NCI-H187 treated with DMSO at 0.1 percent for 48 hours (cell line): ENCODE data around the gene LMTK2.
A peak's percentile ranks its signal among the peaks of the same experiment; 100 is the strongest.

Experiments used
- DNase-seq: peaks from one replicate; lab custom pipeline; 2025; lab: John Stamatoyannopoulos, UW

The LMTK2 gene

DNA sequence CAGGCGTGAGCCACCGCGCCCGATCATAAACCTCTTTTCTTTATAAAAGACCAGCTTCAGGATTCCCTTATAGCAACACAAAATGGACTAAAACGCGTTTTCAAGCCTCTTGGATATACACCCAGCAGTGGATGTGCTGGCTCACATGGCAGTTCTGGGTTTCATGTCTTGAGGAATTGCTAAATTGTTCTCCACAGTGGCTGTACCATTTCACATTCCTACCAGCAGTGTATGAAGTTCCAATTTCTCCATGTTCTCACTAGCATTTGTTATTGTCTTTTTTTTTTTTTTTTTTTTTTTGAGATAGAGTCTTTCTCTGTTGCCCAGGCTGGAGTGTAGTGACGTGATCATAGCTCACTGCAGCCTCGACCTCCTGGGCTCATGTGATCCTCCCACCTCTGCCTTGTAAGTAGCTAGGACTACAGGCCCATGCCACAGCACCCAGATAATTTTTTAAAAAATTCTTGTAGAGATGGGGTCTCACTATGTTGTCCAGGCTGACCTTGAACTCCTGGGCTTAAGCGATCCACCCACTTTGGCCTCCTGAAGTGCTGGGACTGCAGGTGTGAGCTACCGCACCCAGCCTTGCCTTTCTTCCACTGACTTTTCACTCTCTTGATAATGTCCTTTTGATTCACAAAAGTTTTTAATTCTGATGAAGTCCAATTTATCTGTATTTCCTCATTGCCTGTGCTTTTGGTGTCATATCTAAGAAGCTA lies 127.9 kb downstream of the LMTK2 start:
- no peak for DNase-seq

GRCh38 chr7:98235901-98236300 lies 129.2 kb downstream of the LMTK2 start:
- no peak for DNase-seq

DNA sequence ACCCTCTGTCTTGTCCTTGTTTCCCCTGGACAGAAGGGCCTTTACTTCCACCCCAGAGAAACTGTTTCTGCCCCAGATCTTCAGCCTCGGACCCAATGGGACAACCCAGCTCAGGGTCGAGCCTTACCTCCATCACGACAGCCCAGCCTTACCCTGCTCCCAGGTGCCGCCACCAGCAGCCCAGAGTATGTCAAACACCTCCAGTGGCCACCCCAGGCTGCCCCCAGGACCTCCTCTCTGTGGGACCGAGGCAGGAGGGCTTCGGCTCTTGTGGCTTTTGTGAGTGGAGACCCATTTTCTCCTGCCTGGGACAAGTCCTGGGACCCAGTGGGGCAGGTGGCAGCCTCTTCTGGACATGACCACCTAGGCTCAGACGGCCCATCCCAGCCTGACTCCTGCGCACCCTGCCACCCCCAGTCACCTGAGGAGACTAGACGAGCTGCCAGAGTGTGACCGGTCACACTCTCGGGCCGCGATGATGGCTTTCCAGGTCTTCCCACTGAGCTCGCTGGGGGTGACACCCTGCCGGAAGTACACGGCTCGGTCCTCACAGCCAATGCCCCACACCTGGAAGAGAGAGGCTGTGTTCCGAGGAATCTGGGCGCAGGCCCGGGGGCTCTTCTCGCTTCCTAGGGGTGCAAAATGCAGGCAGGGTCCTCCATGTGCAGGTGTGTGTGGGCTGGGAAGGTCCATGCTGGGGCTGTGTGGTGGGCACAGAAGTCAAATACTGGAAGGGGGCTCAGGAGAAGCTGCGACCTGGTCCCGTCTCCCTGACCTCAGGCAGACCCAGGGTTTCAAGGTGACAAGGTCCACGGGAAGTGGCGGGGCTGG lies 129.9 kb downstream of the LMTK2 start:
- DNase-seq, result no peak

DNA sequence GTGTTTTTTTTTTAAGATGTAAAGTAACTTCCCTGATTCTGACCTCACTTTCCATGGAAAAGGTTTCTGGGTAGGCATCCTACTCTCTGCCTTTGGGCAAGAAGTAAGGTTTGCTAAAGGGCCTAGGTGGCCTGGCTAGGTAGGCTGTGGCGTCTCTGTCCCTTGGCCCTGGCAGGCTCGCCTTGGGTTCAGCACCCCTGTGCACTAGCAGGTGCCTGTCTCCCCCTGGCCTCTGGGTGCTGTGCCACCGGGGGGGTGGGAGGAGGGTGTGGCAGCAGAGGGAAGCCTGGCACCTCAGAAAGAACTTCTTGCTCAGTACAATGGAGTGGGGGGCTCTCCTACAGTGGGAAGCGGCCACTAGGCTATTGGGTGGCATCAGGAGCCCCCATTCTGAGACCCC lies 131.4 kb downstream of the LMTK2 start:
- DNase-seq, result no peak

DNA sequence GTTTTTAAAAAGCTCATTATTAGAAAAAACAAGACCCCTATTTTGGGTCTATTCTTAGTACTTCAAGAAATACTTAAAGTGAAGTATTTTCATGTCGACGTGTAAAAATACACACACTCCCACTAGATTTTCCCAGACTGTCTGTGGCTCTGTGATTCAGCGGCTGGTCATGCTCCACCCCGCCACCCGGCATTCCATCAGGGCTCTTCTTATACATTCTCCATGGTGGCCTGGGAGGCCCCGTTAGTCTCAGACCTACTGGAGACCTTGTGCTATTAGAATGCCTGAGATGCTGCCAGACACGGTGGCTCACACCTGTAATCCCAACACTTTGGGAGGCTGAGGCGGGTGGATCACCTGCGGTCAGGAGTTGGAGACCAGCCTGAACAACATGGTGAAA lies 132.3 kb downstream of the LMTK2 start:
- DNase-seq, result no peak

GRCh38 chr7:98240961-98241673 lies 134.5 kb downstream of the LMTK2 start:
- no peak for DNase-seq

GRCh38 chr7:98241674-98242241 lies 135.1 kb downstream of the LMTK2 start:
- DNase-seq, result no peak

GRCh38 chr7:98242342-98242741 lies 135.7 kb downstream of the LMTK2 start:
- DNase-seq, result no peak

DNA sequence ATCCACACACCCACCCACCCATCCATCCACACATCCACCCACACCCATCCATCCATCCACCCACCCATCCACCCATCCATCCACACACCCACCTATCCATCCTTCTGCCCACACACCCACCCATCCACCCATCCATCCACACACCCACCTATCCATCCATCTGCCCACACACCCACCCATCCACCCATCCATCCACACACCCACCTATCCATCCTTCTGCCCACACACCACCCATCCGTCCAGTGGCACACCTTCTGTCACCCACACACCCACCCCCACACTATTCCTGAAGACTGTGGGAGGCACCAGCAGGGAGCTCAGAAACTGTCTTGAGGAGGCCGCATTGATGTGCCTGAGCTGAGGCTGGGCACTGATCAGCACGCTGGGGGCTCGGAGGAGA lies 136.3 kb downstream of the LMTK2 start:
- DNase-seq, result no peak

GRCh38 chr7:98244871-98245270 lies 138.2 kb downstream of the LMTK2 start:
- no peak for DNase-seq

- no peak for DNase-seq
Measured at GRCh38 chr7:98248156-98248555, 141.5 kb downstream of the LMTK2 start.

DNA sequence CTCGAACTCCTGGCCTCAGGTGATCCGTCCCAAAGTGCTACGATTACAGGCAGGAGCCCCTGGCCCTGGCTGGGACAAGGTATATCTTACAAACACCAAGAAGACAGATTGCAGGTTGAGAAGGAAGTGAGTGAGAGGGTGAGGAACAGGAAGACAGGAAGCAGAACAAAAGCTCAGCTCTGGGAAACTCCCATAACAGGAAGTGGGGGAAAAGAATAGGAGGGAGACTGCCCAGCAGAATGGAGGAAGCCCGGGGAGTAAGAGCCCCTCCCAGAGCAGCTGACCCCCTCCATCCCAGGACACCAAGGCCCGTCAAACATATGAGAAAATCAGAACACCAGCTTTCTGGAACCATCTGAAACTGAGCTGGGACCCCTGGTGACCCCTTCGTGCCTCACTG lies 142.4 kb downstream of the LMTK2 start:
- DNase-seq, result no peak

DNA sequence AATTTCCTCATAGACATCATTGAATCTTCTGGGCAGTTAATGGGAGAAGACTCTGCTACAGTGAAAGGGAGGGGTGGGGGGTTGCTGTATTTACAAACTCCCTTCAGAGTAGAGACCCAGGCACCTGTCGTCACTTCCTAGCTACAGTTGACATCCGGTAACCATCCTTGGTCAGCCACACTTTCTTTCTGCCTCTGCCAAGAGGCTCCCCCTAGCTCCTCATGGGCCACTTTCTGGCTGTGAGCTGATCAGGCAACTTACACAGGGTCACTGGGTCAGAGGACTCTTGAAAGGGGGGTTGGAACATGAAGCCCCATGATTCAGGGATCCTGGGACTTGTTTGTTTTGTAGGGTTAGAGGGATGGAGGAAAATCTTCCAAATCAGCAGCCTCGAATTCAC lies 144.1 kb downstream of the LMTK2 start:
- DNase-seq, result no peak

GRCh38 chr7:98251231-98251600 lies 144.6 kb downstream of the LMTK2 start:
- DNase-seq, result no peak

GRCh38 chr7:98251601-98252424 lies 145.2 kb downstream of the LMTK2 start, which contains the start of gene TECPR1:
Gene TECPR1 (minus strand): TSS chr7:98252232. CDS start chr7:98246146, 6,086 bp downstream.
- peak; percentile 45 for DNase-seq

DNA sequence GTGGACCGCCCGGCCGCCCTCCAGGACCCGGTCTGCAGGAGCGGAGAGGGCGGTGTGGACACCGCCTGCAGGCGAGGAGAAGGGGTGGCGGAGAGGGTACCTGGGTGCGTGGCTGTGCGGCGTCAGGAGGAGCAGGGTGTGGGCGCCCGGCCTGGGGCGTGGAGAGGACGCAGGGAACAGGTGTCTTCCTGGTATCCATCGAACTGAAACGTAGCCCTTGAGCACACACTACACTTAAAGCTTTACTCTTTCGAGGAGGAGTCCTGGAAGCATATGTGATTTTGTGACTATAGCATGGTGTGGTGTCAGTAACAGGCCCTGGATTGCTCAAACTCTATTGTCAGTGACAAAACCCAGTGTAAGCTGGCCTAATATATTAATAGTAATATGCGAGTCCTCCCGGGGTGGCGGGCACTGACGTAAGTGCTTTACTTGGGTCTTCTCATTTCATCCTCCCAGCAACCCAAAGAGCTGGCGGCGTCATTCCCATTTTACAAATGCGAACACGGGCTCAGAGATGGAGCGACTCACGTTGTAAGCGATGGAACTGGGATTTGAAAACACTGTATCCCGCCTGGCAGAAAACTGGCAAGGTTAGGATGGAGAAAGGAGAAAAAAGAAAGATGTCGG lies 145.9 kb downstream of the LMTK2 start:
- no peak for DNase-seq

- DNase-seq, result no peak
Measured at GRCh38 chr7:98254516-98254915, 147.9 kb downstream of the LMTK2 start.

GRCh38 chr7:98254951-98255610 lies 148.4 kb downstream of the LMTK2 start:
- no peak for DNase-seq

DNA sequence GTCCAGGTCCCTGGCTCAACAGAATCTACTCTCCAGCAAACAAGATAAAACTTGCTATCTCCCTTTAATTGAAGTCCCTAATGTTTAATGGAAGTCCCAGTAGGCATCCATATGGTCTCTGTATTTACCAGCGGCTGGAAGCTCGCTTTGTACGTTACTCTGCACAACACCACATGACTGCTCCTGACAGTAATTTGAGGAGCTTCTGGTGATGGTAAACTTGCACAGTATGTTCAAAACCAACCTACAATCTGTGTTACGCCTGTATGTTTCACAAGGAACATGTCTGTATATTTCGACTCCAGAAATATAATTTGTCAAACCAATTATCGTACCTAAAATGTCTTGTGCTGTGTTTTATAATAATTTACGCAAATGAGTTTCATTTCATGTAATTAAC lies 149.8 kb downstream of the LMTK2 start:
- DNase-seq, result no peak

DNA sequence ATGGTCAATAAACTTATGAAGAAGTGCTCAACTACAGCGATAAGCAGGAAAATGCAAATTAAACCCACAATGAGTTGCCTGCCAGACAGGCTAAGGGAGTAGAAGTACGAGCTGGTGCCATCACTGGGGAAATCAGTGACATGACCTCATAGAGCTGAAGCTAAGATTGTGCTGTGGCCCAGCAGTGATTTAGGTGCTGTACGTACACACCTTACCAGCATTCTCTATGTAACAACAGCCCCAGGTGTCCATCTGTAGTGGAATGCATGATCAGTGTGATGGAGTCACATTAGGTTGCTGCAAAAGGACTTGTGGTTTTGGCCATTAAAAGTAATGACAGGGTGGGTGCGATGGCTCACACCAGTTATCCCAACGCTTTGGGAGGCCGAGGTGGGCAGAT lies 151.0 kb downstream of the LMTK2 start:
- DNase-seq, result no peak
